ENCODE measurements around the gene ENO3.

GRCh38 chr17:4971826-4972225, 20.9 kb downstream of the ENO3 start:
- no peak for TF ChIP-seq POLR2AphosphoS5 (IDR thresholded peaks at IDR 0.05; ENCODE audit: low read depth, low read length)
- no peak for TF ChIP-seq POLR2A (IDR thresholded peaks at IDR 0.05; ENCODE audit: low read depth, low read length)
